ENCODE measurements around the gene APBA2.

GRCh38 chr15:29067949-29068348 is 182.2 kb downstream of the APBA2 start:
- TF ChIP-seq CTCF (IDR thresholded peaks at IDR 0.05), result no peak
- TF ChIP-seq PREB (CRISPR knock-in tag; IDR thresholded peaks at IDR 0.05; ENCODE audit: borderline replicate concordance), result no peak
- no peak for TF ChIP-seq CREB1 (CRISPR knock-in tag; IDR thresholded peaks at IDR 0.05)
- no peak for TF ChIP-seq ATF3 (CRISPR knock-in tag; conservative IDR thresholded peaks at IDR 0.05)
- no peak for TF ChIP-seq SP1 (CRISPR knock-in tag; conservative IDR thresholded peaks at IDR 0.05)
- TF ChIP-seq USF1 (CRISPR knock-in tag; IDR thresholded peaks at IDR 0.05), result no peak
- no peak for TF ChIP-seq ZNF416 (CRISPR knock-in tag; IDR thresholded peaks at IDR 0.05)
- no peak for TF ChIP-seq FOXJ3 (CRISPR knock-in tag; IDR thresholded peaks at IDR 0.05; ENCODE audit: borderline replicate concordance)
- no peak for TF ChIP-seq CBFB (CRISPR knock-in tag; IDR thresholded peaks at IDR 0.05; ENCODE audit: low read depth)
- no peak for TF ChIP-seq TP53 (CRISPR knock-in tag; IDR thresholded peaks at IDR 0.05)
